BJ (cell line): Measurements from ENCODE around the gene ZFYVE27. TPM values are rescaled to one million over a fixed set of nuclear protein-coding genes. Genes with fewer than 3 reads are reported as not detected.

ENCODE experiments used
- CTCF ChIA-PET: fragments of 350-600 bp; formaldehyde crosslinking; extraction: SDS; loops from one replicate; lab custom pipeline; 2021; ENCODE audit warnings: antibody characterized with exemption, inconsistent platforms; lab: Yijun Ruan, JAX
- POLR2A ChIA-PET: fragments of 300-600 bp; sonication (Branson Sonifier 250); formaldehyde crosslinking; extraction: SDS; loops from one replicate; lab custom pipeline; 2021; ENCODE audit warnings: antibody characterized with exemption; lab: Charles Lee
- DNase-seq: peaks from one replicate; pipeline ENCODE4 v3.0.0-alpha.2; 2011; ENCODE audit warnings: low read depth
- H3K27me3 ChIP-seq: 2 replicates; pipeline ENCODE4 v1.6.0; 2011; ENCODE audit warnings: low read length; ENCODE audit not compliant: control insufficient read depth, insufficient read depth
- H3K36me3 ChIP-seq: 2 replicates; pipeline ENCODE4 v1.5.1; 2011; ENCODE audit warnings: low read length; ENCODE audit not compliant: control insufficient read depth, insufficient read depth
- H3K4me3 ChIP-seq: 2 replicates; pipeline ENCODE4 v1.5.1; 2011; ENCODE audit warnings: low read depth, mild to moderate bottlenecking, control low read depth, low read length
- CTCF ChIP-seq: IDR thresholded peaks from 2 replicates; pipeline ENCODE4 v1.5.1; 2011; ENCODE audit warnings: low read depth, mild to moderate bottlenecking, control low read depth, inconsistent platforms, low read length, moderate library complexity; ENCODE audit not compliant: insufficient read depth
- polyA plus RNA-seq: library from polyadenylated mRNA; depleted of rRNA; stranded (reverse); fragments of >200 nt; gene quantifications from 2 replicates; pipeline ENCODE4 v1.2.3, GENCODE V29; 2011; rRNA removed

Gene ZFYVE27
- polyA plus RNA-seq, 1 experiment = 22.9 TPM

GRCh38 chr10:97801422-97801821 is 64.5 kb downstream of the ZFYVE27 start:
- peaks cover 13% of the 10 kb centered on the region for H3K27me3 ChIP-seq
- CTCF ChIA-PET = interaction anchor here (0.6 to 2.8 kb wide), 3 partner anchors 9 to 67 kb away, joined by 3 to 17 read pairs (median 8); no protein-coding TSS in a partner anchor
- no peak overlapping the region for H3K4me3 ChIP-seq
- no peak for DNase-seq
- POLR2A ChIA-PET = no interaction called here
- no peaks in the 10 kb centered on the region for H3K36me3 ChIP-seq
- no peak for TF ChIP-seq CTCF

DNA sequence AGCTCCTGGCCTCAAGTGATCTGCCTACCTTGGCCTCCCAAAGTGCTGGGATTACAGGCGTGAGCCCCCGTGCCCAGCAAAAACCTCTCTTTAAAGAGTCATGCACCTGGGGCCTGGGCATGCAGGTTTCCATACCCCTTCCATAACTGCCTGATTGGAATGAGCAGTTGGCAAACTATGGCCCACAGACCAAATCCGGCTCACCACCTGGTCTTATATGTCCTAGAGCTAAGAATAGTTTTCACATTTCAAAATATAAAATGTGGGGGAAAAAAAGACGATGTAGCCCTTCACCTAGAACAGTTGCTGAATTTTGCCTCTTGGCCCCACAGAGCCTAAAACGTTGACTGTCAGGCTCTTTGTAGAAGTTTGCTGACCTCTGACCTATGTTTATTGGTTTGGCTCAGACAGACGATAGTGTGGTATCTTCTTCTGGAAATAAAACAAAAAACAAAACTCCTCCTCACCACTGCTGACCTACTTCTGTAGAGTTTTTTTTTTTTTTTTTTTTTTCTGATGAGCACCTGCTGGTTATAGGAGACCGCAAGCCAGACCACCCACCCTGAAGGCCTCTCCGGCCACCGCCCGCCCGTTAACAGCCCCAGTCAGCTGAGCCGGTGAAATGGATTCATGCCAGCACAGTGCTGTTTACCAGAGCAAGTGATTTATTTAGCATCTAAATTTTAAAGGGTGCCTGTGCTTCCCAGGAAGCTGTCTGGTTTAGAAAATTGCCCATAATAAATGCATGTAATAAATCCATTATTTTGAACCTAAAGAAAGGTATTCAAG is 68.4 kb downstream of the ZFYVE27 start:
- CTCF ChIA-PET = interaction anchor here (1.1 to 2.1 kb wide), 2 partner anchors 14 kb away, joined by 3 to 5 read pairs; no protein-coding TSS in a partner anchor

DNA sequence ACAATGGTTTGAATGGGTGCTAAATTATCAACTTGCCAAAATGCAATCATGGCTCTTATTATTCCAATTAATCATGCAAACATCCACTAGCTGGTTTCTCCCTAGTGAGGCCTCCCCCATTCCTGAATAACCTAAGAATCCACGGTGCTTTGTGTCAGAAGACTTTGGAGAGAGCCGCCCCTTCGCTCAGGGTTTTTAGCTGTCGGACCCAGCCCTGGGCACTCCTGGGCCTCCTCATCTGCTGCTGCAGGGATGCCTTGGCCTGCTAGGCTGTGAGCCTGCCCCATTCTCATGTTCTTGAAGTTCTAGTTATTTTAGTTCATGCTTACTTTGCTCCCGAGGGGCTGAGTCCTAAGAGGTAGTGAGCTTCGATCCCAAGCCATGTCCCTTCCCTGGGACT is 69.0 kb downstream of the ZFYVE27 start:
- H3K36me3 ChIP-seq = no peaks in the 10 kb centered on the region
- H3K4me3 ChIP-seq = no peak overlapping the region
- POLR2A ChIA-PET = interaction anchor here (0.6 kb wide), 1 partner anchor 510 kb away, joined by 9 read pairs; no protein-coding TSS in a partner anchor
- CTCF ChIA-PET = interaction anchor here (2.1 kb wide), 1 partner anchor 14 kb away, joined by 5 read pairs; no protein-coding TSS in a partner anchor
- peaks cover 9% of the 10 kb centered on the region for H3K27me3 ChIP-seq
- no peak for TF ChIP-seq CTCF
- DNase-seq = no peak

More for the DNA sequence above, 68.4 kb downstream of the ZFYVE27 start:
- H3K36me3 ChIP-seq = no peaks in the 10 kb centered on the region
- H3K4me3 ChIP-seq = no peak overlapping the region
- DNase-seq = no peak
- POLR2A ChIA-PET = no interaction called here
- H3K27me3 ChIP-seq = peaks cover 11% of the 10 kb centered on the region
- TF ChIP-seq CTCF = no peak

DNA sequence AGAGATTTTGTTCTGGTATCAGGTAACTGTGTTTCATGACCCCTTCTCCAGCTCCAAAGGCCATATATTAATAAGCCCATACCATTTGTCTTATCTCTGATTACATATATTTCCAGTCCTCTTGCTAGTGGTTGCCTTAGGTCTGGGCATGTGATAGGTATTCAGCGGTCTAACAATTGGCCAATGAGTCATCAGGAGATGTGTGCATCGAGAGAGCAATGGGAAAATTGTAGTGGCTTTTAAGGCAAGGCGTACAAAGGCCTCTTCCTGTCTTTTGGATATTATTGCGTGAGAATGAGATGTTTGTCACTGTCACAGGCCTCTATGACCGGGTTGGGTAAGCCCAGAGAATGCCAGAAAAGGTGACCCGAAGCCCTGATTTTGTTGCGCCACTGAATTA is 73.5 kb downstream of the ZFYVE27 start:
- TF ChIP-seq CTCF = no peak
- H3K27me3 ChIP-seq = peaks cover 7% of the 10 kb centered on the region
- H3K4me3 ChIP-seq = no peak overlapping the region
- DNase-seq = no peak
- CTCF ChIA-PET = interaction anchor here (0.8 to 2.1 kb wide), 4 partner anchors 18 to 59 kb away, joined by 3 to 6 read pairs (median 3); no protein-coding TSS in a partner anchor
- POLR2A ChIA-PET = no interaction called here
- H3K36me3 ChIP-seq = no peaks in the 10 kb centered on the region

Other genes with a start within 250 kb of the ZFYVE27 start
- 71.1 and 97.5 TPM in 2 replicates for gene MMS19, start 238.7 kb upstream of the ZFYVE27 start, polyA plus RNA-seq
- gene UBTD1, start 238.2 kb upstream of the ZFYVE27 start, polyA plus RNA-seq = 22.7 and 39.0 TPM in 2 replicates
- 0.16 and 0.37 TPM in 2 replicates for gene ANKRD2, start 164.3 kb upstream of the ZFYVE27 start, polyA plus RNA-seq
- gene HOGA1, start 152.7 kb upstream of the ZFYVE27 start, polyA plus RNA-seq = 0.17 and 0.23 TPM in 2 replicates
- not detected in 2 replicates for gene C10orf62, start 147.4 kb upstream of the ZFYVE27 start, polyA plus RNA-seq
- gene MORN4, start 103.6 kb upstream of the ZFYVE27 start, polyA plus RNA-seq = 13.8 and 16.4 TPM in 2 replicates
- gene PI4K2A, start 96.5 kb upstream of the ZFYVE27 start, polyA plus RNA-seq = 29.3 and 34.6 TPM in 2 replicates
- 32.4 and 32.7 TPM in 2 replicates for gene AVPI1, start 49.9 kb upstream of the ZFYVE27 start, polyA plus RNA-seq
- 63.9 and 79.4 TPM in 2 replicates for gene MARVELD1, start 23.4 kb upstream of the ZFYVE27 start, polyA plus RNA-seq
- not detected in 2 replicates for gene SFRP5, start 34.9 kb downstream of the ZFYVE27 start, polyA plus RNA-seq
- 0.01 TPM in 1 of 2 replicates, not detected in the other for gene GOLGA7B, start 112.7 kb downstream of the ZFYVE27 start, polyA plus RNA-seq